Transverse colon (tissue), 4 donors: ENCODE results near the gene PADI4.

ENCODE experiments used
- EP300 ChIP-seq: sonication (generic); formaldehyde crosslinking; IDR thresholded peaks from one replicate; pipeline ENCODE4 v1.6.1; 2017; ENCODE audit warnings: antibody characterized with exemption, low read depth
- POLR2A ChIP-seq: fragments of 450-650 bp; IDR thresholded peaks from one replicate; pipeline ENCODE4 v1.6.1; 2016; ENCODE audit warnings: antibody characterized with exemption, mild to moderate bottlenecking, moderate library complexity
- POLR2AphosphoS5 ChIP-seq, 3 donors: sonication (generic); formaldehyde crosslinking; IDR thresholded peaks; one replicate each; pipeline ENCODE4 v1.6.1; 2016; ENCODE audit warnings: antibody characterized with exemption in 3 of 3
- TF ChIP-seq, protein P1 (sequence below), 5 experiments: fragments of 200-600 bp in 3 of 5; fragments of 450-650 bp in 2 of 5; sonication (generic) in 3 of 5; IDR thresholded peaks; 1 replicate in 2 of 5; 2 replicates in 3 of 5; pipeline ENCODE4 v1.5.1; 2016 to 2017; ENCODE audit warnings: antibody characterized with exemption in 5 of 5, inconsistent platforms in 3 of 5, mild to moderate bottlenecking in 2 of 5, moderate library complexity in 1 of 5

DNA sequence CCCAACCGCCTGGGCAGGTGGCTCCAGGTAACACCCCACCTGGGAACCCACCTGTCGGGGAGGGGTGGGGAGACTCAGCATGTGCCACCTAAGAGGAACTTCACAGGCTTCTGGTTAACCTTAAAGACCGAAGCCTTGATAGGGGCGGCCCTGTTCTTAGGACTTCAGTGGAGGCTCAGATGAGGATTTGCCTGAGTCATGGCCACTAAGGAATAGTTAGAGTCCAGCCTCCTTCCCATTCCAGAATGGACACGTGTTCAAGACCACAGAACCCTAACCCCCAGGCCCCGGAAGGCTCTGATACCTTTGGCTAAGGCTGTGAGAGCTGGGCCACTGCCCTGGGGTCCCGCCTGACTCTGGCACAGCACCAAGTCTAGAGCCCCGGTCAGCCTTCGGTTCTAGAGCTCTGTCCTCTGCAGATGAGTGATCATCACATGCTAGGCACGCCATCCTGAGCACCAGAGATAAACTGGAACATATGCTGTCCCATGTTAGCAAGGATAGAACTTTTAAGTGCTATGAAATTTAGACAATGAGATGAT lies 84.3 kb downstream of the PADI4 start:
- TF ChIP-seq EP300, result no peak
- TF ChIP-seq, protein P1, sequence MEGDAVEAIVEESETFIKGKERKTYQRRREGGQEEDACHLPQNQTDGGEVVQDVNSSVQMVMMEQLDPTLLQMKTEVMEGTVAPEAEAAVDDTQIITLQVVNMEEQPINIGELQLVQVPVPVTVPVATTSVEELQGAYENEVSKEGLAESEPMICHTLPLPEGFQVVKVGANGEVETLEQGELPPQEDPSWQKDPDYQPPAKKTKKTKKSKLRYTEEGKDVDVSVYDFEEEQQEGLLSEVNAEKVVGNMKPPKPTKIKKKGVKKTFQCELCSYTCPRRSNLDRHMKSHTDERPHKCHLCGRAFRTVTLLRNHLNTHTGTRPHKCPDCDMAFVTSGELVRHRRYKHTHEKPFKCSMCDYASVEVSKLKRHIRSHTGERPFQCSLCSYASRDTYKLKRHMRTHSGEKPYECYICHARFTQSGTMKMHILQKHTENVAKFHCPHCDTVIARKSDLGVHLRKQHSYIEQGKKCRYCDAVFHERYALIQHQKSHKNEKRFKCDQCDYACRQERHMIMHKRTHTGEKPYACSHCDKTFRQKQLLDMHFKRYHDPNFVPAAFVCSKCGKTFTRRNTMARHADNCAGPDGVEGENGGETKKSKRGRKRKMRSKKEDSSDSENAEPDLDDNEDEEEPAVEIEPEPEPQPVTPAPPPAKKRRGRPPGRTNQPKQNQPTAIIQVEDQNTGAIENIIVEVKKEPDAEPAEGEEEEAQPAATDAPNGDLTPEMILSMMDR (IDR thresholded peaks at IDR 0.05), result no peak
- no peak for TF ChIP-seq POLR2AphosphoS5 (IDR thresholded peaks at IDR 0.05)
- no peak for TF ChIP-seq POLR2A
